ENCODE measurements around the gene TMEM126A. TPM values are rescaled to one million over a fixed set of nuclear protein-coding genes. Genes with fewer than 3 reads are reported as not detected.
"Not testable (repeated sequence)": the region's sequence is repeated elsewhere in the genome, so short reads cannot be mapped to it uniquely, and the experiment has no call there.

TMEM126A gene
- total RNA-seq (10 to 100 TPM; 17.8 to 40.8 (median 18.9) TPM), polyA plus RNA-seq (10 to 100 TPM; 63.0 to 68.0 TPM), total RNA-seq (9.6 reads per million, percentile 35 among the genes with 10 or more reads in this experiment)

- ATAC-seq (peak; percentile 99), DNase-seq (peak; percentile 85 to 92 (median 90))
- peaks cover 12 to 29% (median 22%) of the 10 kb centered on the region in 5 donors for H3K27me3 Mint-ChIP-seq
- intact Hi-C loops (cut with micrococcal nuclease): loop anchor here (1.0 to 5.0 kb wide), 10 partner anchors 10 to 655 kb away; partner anchors contain the start of genes EED (in 2 of the 2), HIKESHI (in 2 of the 2), PICALM (in 2 of the 2) and TMEM126B (in 2 of the 2)
- H3K4me1 Mint-ChIP-seq: peaks cover 9 to 48% (median 38%) of the 10 kb centered on the region in 7 donors
- no peaks in the 10 kb centered on the region for H3K9me3 Mint-ChIP-seq
- H3K36me3 ChIP-seq (ENCODE audit: control insufficient read depth in 2 of 3, insufficient read depth in 3 of 3, low read length in 3 of 3): peaks cover 0 to 4% (median 4%) of the 10 kb centered on the region in 3 experiments
- H3K36me3 Mint-ChIP-seq: peaks cover 0 to 6% (median 1%) of the 10 kb centered on the region in 5 donors
- H3K4me1 ChIP-seq (ENCODE audit: control insufficient read depth in 2 of 2, insufficient read depth in 2 of 2, low read length in 2 of 2): peaks cover 11 to 14% of the 10 kb centered on the region in 2 donors
- H3K27ac Mint-ChIP-seq: peak within 1 kb of the TSS; percentile 86 to 99 (median 98)
- CTCF ChIA-PET: interaction anchor here (1.2 to 1.9 kb wide), 3 partner anchors 10 to 19 kb away, joined by 3 to 6 read pairs (median 6); partner anchors contain the start of gene TMEM126B
- POLR2A ChIA-PET: interaction anchor here (0.6 to 10.3 kb wide), 18 partner anchors 10 to 1387 kb away, joined by 3 to 207 read pairs (median 4); partner anchors contain the start of genes CREBZF, DLG2, HIKESHI and PICALM
- no peaks in the 10 kb centered on the region for H3K9me3 ChIP-seq (ENCODE audit: control insufficient read depth in 2 of 3, low read length in 3 of 3)
- peak within 1 kb of the TSS; percentile 83 for H3K4me3 ChIP-seq (ENCODE audit: low read length)
- H3K27me3 ChIP-seq (ENCODE audit: control insufficient read depth in 2 of 2, insufficient read depth in 2 of 2, low read length in 2 of 2): no peaks in the 10 kb centered on the region
- H3K27ac ChIP-seq (ENCODE audit: low read depth, low read length): peak within 1 kb of the TSS; percentile 87
- H3K4me3 Mint-ChIP-seq: peak within 1 kb of the TSS; percentile 92 to 100 (median 98)
Measured at GRCh38 chr11:85647604-85648299, at the start of gene TMEM126A. Gene TMEM126A (plus strand): TSS chr11:85647967. CDS start chr11:85650256, 2,289 bp downstream.

- ChIA-PET CTCF (no interaction called here), POLR2A (no interaction called here)
- Histone ChIP-seq H3K36me3 (ENCODE audit: control insufficient read depth in 2 of 3, insufficient read depth in 3 of 3, low read length in 3 of 3) (no peaks in the 10 kb centered on the region), H3K4me1 (ENCODE audit: control insufficient read depth in 2 of 2, insufficient read depth in 2 of 2, low read length in 2 of 2) (no peaks in the 10 kb centered on the region), H3K9me3 (ENCODE audit: control insufficient read depth in 2 of 3, low read length in 3 of 3) (no peaks in the 10 kb centered on the region), H3K27me3 (ENCODE audit: control insufficient read depth in 2 of 2, insufficient read depth in 2 of 2, low read length in 2 of 2) (no peaks in the 10 kb centered on the region), H3K27ac (ENCODE audit: low read depth, low read length) (no peak overlapping the region), H3K4me3 (ENCODE audit: low read length) (no peak overlapping the region)
- no peak for DNase-seq
- H3K36me3 Mint-ChIP-seq: no peaks in the 10 kb centered on the region
- H3K27ac Mint-ChIP-seq: no peak overlapping the region
- H3K4me3 Mint-ChIP-seq: no peak overlapping the region
- intact Hi-C loops (cut with micrococcal nuclease): loop anchor here (5.0 to 10.0 kb wide), 3 partner anchors 346 to 416 kb away; no protein-coding TSS in a partner anchor
- no peak for ATAC-seq
- H3K9me3 Mint-ChIP-seq: no peaks in the 10 kb centered on the region
- H3K4me1 Mint-ChIP-seq: peaks cover 0 to 3% (median 0%) of the 10 kb centered on the region in 7 donors
- H3K27me3 Mint-ChIP-seq: peaks cover 0 to 24% (median 0%) of the 10 kb centered on the region in 5 donors
Measured at GRCh38 chr11:85599083-85599482, 48.7 kb upstream of the TMEM126A start.

DNA sequence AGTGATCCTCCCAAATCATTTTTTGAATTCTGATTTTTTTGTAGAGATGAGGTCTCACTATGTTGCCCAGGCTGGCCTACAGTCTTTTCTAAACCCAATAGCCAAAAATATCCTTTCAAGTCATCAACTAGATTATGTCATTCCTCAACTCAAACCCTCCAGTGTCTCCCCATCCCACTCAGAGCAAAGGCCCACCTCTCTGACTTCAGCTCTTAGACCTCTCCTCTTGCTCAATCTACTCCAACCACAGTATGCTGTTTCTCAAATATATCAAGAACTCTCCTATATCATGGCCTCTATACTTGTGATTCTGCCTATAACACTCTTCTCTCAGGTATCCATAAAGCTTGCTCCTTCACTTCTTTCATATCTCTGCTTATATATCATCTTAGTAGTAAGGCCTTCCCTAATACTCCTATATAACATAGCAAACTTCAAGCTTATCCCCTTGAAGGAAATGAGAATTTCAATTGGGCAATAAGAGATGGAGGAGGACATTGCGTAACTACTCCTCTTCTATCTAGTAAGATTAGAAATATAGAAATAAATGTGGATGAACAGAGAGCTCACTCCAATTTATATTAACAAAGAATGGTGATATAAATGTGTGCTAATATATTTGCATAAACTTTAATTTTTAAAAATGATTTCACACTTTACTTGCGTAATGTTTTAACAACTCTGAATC, 45.1 kb upstream of the TMEM126A start:
- H3K36me3 ChIP-seq (ENCODE audit: control insufficient read depth in 2 of 3, insufficient read depth in 3 of 3, low read length in 3 of 3): no peaks in the 10 kb centered on the region
- intact Hi-C loops (cut with micrococcal nuclease): no loop called here
- no peak overlapping the region for H3K4me3 ChIP-seq (ENCODE audit: low read length)
- H3K27ac ChIP-seq (ENCODE audit: low read depth, low read length): no peak overlapping the region
- POLR2A ChIA-PET: interaction anchor here (0.5 to 0.7 kb wide), 2 partner anchors 16 to 1236 kb away, joined by 4 to 5 read pairs; no protein-coding TSS in a partner anchor
- Mint-ChIP-seq H3K9me3 (peaks cover 0 to 3% (median 0%) of the 10 kb centered on the region in 11 donors), H3K27me3 (peaks cover 0 to 23% (median 0%) of the 10 kb centered on the region in 5 donors), H3K36me3 (peaks cover 0 to 9% (median 0%) of the 10 kb centered on the region in 5 donors), H3K4me1 (peaks cover 0 to 3% (median 0%) of the 10 kb centered on the region in 7 donors), H3K4me3 (no peak overlapping the region), H3K27ac (no peak overlapping the region)
- H3K9me3 ChIP-seq (ENCODE audit: control insufficient read depth in 2 of 3, low read length in 3 of 3): no peaks in the 10 kb centered on the region
- no peaks in the 10 kb centered on the region for H3K4me1 ChIP-seq (ENCODE audit: control insufficient read depth in 2 of 2, insufficient read depth in 2 of 2, low read length in 2 of 2)
- ATAC-seq (no peak), DNase-seq (no peak)
- CTCF ChIA-PET: no interaction called here
- H3K27me3 ChIP-seq (ENCODE audit: control insufficient read depth in 2 of 2, insufficient read depth in 2 of 2, low read length in 2 of 2): no peaks in the 10 kb centered on the region

- H3K4me1 Mint-ChIP-seq: peaks cover 0 to 3% (median 0%) of the 10 kb centered on the region in 7 donors
- intact Hi-C loops (cut with micrococcal nuclease): no loop called here
- peaks cover 0 to 23% (median 0%) of the 10 kb centered on the region in 5 donors for H3K27me3 Mint-ChIP-seq
- peaks cover 0 to 3% (median 0%) of the 10 kb centered on the region in 11 donors for H3K9me3 Mint-ChIP-seq
- ATAC-seq: no peak
- POLR2A ChIA-PET: interaction anchor here (0.7 to 1.4 kb wide), 2 partner anchors 15 to 24 kb away, joined by 3 to 5 read pairs; partner anchors contain the start of gene DLG2
- Histone ChIP-seq H3K4me1 (ENCODE audit: control insufficient read depth in 2 of 2, insufficient read depth in 2 of 2, low read length in 2 of 2) (no peaks in the 10 kb centered on the region), H3K27ac (ENCODE audit: low read depth, low read length) (no peak overlapping the region), H3K36me3 (ENCODE audit: control insufficient read depth in 2 of 3, insufficient read depth in 3 of 3, low read length in 3 of 3) (no peaks in the 10 kb centered on the region), H3K27me3 (ENCODE audit: control insufficient read depth in 2 of 2, insufficient read depth in 2 of 2, low read length in 2 of 2) (no peaks in the 10 kb centered on the region), H3K4me3 (ENCODE audit: low read length) (no peak overlapping the region), H3K9me3 (ENCODE audit: control insufficient read depth in 2 of 3, low read length in 3 of 3) (no peaks in the 10 kb centered on the region)
- peaks cover 0 to 9% (median 0%) of the 10 kb centered on the region in 5 donors for H3K36me3 Mint-ChIP-seq
- H3K4me3 Mint-ChIP-seq: no peak overlapping the region
- H3K27ac Mint-ChIP-seq: no peak overlapping the region
- DNase-seq: no peak
- CTCF ChIA-PET: no interaction called here
Measured at GRCh38 chr11:85603220-85603619, 44.5 kb upstream of the TMEM126A start.

DNA sequence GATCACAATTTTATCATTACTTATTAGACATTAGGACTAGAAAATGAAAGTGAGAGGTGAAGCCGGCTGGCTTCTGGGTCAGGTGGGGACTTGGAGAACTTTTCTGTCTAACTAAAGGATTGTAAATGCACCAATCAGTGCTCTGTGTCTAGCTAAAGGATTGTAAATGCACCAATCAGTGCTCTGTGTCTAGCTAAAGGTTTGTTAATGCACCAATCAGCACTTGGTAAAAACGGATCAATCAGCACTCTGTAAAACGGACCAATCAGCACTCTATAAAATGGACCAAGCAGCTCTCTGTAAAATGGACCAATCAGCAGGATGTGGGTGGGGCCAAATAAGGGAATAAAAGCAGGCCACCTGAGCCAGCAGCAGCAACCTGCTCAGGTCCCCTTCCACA, 41.5 kb upstream of the TMEM126A start:
- H3K4me1 ChIP-seq (ENCODE audit: control insufficient read depth in 2 of 2, insufficient read depth in 2 of 2, low read length in 2 of 2); DNase-seq; H3K9me3 Mint-ChIP-seq: not testable (repeated sequence)

DNA sequence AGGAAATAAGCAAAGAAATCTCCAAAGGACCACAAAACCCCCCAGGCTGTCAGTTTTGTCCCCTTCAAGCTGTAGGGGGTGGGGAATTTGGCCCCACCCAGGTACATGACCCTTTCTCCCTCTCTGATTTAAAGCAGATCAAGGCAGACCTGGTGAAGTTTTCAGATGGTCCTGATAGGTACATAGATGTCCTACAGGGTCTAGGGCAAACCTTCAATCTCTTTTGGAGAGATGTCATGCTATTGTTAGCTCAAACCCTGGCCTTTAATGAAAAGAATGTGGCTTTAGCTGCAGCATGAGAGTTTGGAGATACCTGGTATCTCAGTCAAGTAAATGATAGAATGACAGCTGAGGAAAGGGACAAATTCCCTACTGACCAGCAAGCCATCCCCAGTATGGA, 39.1 kb upstream of the TMEM126A start:
- CTCF ChIA-PET; H3K27ac ChIP-seq (ENCODE audit: low read depth, low read length); H3K36me3 ChIP-seq (ENCODE audit: control insufficient read depth in 2 of 3, insufficient read depth in 3 of 3, low read length in 3 of 3): not testable (repeated sequence)

More for the DNA sequence above, 41.5 kb upstream of the TMEM126A start:
- peaks cover 0 to 13% (median 0%) of the 10 kb centered on the region in 5 donors for H3K36me3 Mint-ChIP-seq
- H3K27ac ChIP-seq (ENCODE audit: low read depth, low read length); POLR2A ChIA-PET; H3K4me1 Mint-ChIP-seq; H3K27me3 ChIP-seq (ENCODE audit: control insufficient read depth in 2 of 2, insufficient read depth in 2 of 2, low read length in 2 of 2); H3K36me3 ChIP-seq (ENCODE audit: control insufficient read depth in 2 of 3, insufficient read depth in 3 of 3, low read length in 3 of 3); H3K4me3 ChIP-seq (ENCODE audit: low read length); CTCF ChIA-PET; H3K27ac Mint-ChIP-seq; H3K9me3 ChIP-seq (ENCODE audit: control insufficient read depth in 2 of 3, low read length in 3 of 3); intact Hi-C loops (cut with micrococcal nuclease); H3K4me3 Mint-ChIP-seq; H3K27me3 Mint-ChIP-seq; ATAC-seq: not testable (repeated sequence)

More for the DNA sequence above, 39.1 kb upstream of the TMEM126A start:
- H3K9me3 ChIP-seq (ENCODE audit: control insufficient read depth in 2 of 3, low read length in 3 of 3); intact Hi-C loops (cut with micrococcal nuclease); H3K27me3 Mint-ChIP-seq; H3K4me1 Mint-ChIP-seq; H3K4me1 ChIP-seq (ENCODE audit: control insufficient read depth in 2 of 2, insufficient read depth in 2 of 2, low read length in 2 of 2); H3K4me3 ChIP-seq (ENCODE audit: low read length); H3K27ac Mint-ChIP-seq; ATAC-seq; H3K9me3 Mint-ChIP-seq; H3K27me3 ChIP-seq (ENCODE audit: control insufficient read depth in 2 of 2, insufficient read depth in 2 of 2, low read length in 2 of 2); POLR2A ChIA-PET; DNase-seq; H3K4me3 Mint-ChIP-seq: not testable (repeated sequence)
- H3K36me3 Mint-ChIP-seq: peaks cover 0 to 13% (median 0%) of the 10 kb centered on the region in 5 donors

Measured in naive thymus-derived CD4-positive, alpha-beta T cell (primary cell).